A673 (cell line): ENCODE measurements around the gene GNRHR.

ENCODE experiments used
- CTCF ChIP-seq: fragments of 300-800, 200-600 bp; sonication (generic); conservative IDR thresholded peaks from 2 replicates; pipeline ENCODE4 v1.5.1; 2017; ENCODE audit warnings: low read depth, mild to moderate bottlenecking, antibody characterized with exemption, low read length, moderate library complexity, mixed read lengths
- EZH2 ChIP-seq: fragments of 200-600 bp; sonication (generic); IDR thresholded peaks from 2 replicates; pipeline ENCODE4 v1.6.1; 2017; ENCODE audit warnings: borderline replicate concordance, low read depth, mild to moderate bottlenecking, mixed read lengths, antibody characterized with exemption, low read length; ENCODE audit not compliant: poor library complexity, severe bottlenecking

- TF ChIP-seq CTCF = no peak
- no peak for TF ChIP-seq EZH2
These were observed 4.9 kb downstream of the GNRHR start for GRCh38 chr4:67749286-67749685.
